Endothelial cell of umbilical vein (primary cell): ENCODE data around the gene DDAH2. TPM values are rescaled to one million over a fixed set of nuclear protein-coding genes. Genes with fewer than 3 reads are reported as not detected.

ENCODE experiments used
- BruUV-seq: library from RNA; stranded (reverse); fragments of 400-500 nt; replicated peaks from 2 replicates; lab custom pipeline; 2021; lab: Mats Ljungman, UMichigan
- CTCF ChIA-PET: fragments of 300-600, 350-600 bp; sonication (Branson Sonifier 250); formaldehyde crosslinking; loops from one replicate; lab custom pipeline; 2021; ENCODE audit warnings: antibody characterized with exemption, inconsistent platforms; lab: Charles Lee
- POLR2A ChIA-PET: fragments of 300-600, 350-600 bp; sonication (Branson Sonifier 250); formaldehyde crosslinking; loops from one replicate; lab custom pipeline; 2021; ENCODE audit warnings: antibody characterized with exemption, inconsistent platforms; lab: Charles Lee
- DNase-seq: peaks from one replicate; pipeline ENCODE4 v3.0.0-alpha.2; 2011; ENCODE audit warnings: low read depth, low spot score
- FAIRE-seq: peaks from 2 replicates; lab custom pipeline; 2011; peaks lifted over from hg19 to GRCh38; lab: Jason Lieb, UNC
- H2AFZ ChIP-seq: 2 replicates; pipeline ENCODE4 v1.6.0; 2012; ENCODE audit warnings: low read depth, low read length, control low read depth, inconsistent platforms
- H3K27ac ChIP-seq: 2 replicates; pipeline ENCODE4 v1.5.1; 2011; ENCODE audit warnings: low read depth, mild to moderate bottlenecking, control low read depth, low read length, moderate library complexity; ENCODE audit not compliant: insufficient read depth
- H3K27me3 ChIP-seq, 2 experiments: 2 replicates each; pipeline versions ENCODE4 v1.6.0 to v1.6.1; 2011; ENCODE audit warnings: low read length in 2 of 2, mixed read lengths in 1 of 2; ENCODE audit not compliant: control insufficient read depth in 2 of 2, insufficient read depth in 2 of 2
- H3K36me3 ChIP-seq, 2 experiments: 2 replicates in 1 of 2; 3 replicates in 1 of 2; pipeline ENCODE4 v1.5.1; 2011; ENCODE audit warnings: low read length in 2 of 2, mild to moderate bottlenecking in 1 of 2, moderate library complexity in 1 of 2; ENCODE audit not compliant: control insufficient read depth in 2 of 2, insufficient read depth in 2 of 2; ENCODE audit errors: extremely low read depth in 1 of 2
- H3K4me1 ChIP-seq: 3 replicates; pipeline ENCODE4 v1.5.1; 2011; ENCODE audit warnings: mild to moderate bottlenecking, low read length; ENCODE audit not compliant: control insufficient read depth, insufficient read depth; ENCODE audit errors: extremely low read depth
- H3K4me2 ChIP-seq: 2 replicates; pipeline ENCODE4 v1.6.1; 2011; ENCODE audit warnings: low read length, control low read depth, mixed read lengths; ENCODE audit not compliant: insufficient read depth
- H3K4me3 ChIP-seq, 3 experiments: fragments of 200-600 bp in 1 of 3; sonication (generic), shearing (Covaris generic) in 1 of 3; replicated peaks in 1 of 3; 2 replicates each; pipeline ENCODE4 v1.5.1; 2011 to 2016; ENCODE audit warnings: control low read depth in 3 of 3, low read length in 3 of 3, mild to moderate bottlenecking in 2 of 3, inconsistent platforms in 1 of 3, low read depth in 1 of 3, moderate library complexity in 1 of 3; ENCODE audit not compliant: insufficient read depth in 1 of 3
- H3K79me2 ChIP-seq: 2 replicates; pipeline ENCODE4 v1.6.0; 2012; ENCODE audit warnings: low read length, inconsistent platforms; ENCODE audit not compliant: control insufficient read depth, insufficient read depth
- H3K9ac ChIP-seq: replicated peaks from 2 replicates; pipeline ENCODE3; 2011; ENCODE audit warnings: low read length, control low read depth; ENCODE audit not compliant: insufficient read depth; ENCODE audit errors: extremely low read depth
- H3K9me1 ChIP-seq: replicated peaks from 3 replicates; pipeline ENCODE4 v1.6.0; 2011; ENCODE audit warnings: mild to moderate bottlenecking, low read length; ENCODE audit not compliant: control insufficient read depth, insufficient read depth; ENCODE audit errors: extremely low read depth
- H3K9me3 ChIP-seq: replicated peaks from 2 replicates; pipeline ENCODE4 v1.5.1; 2012; ENCODE audit warnings: low read length, inconsistent platforms; ENCODE audit not compliant: control insufficient read depth, insufficient read depth
- H4K20me1 ChIP-seq: replicated peaks from 2 replicates; pipeline ENCODE3; 2011; ENCODE audit warnings: mild to moderate bottlenecking, low read length; ENCODE audit not compliant: control insufficient read depth, insufficient read depth; ENCODE audit errors: extremely low read depth
- MYC ChIP-seq: IDR thresholded peaks from one replicate; pipeline ENCODE4 v1.6.1; 2011; ENCODE audit warnings: mild to moderate bottlenecking, low read depth, low read length
- dilution Hi-C: fragments of 300-500 bp; cut with MboI; formaldehyde crosslinking; loops from one replicate; pipeline ENCODE4 v1.15.0; 2019; ENCODE audit warnings: low sequenced_read_pairs; ENCODE audit not compliant: extremely low pct_ligation_motif_present
- intact Hi-C: fragments of 100-400 bp; cut with micrococcal nuclease; formaldehyde crosslinking; loops from one replicate; pipeline ENCODE4 v1.10.0; 2022
- polyA plus RNA-seq, 4 experiments: library from polyadenylated mRNA; depleted of rRNA in 3 of 4; stranded (reverse) in 3 of 4; unstranded in 1 of 4; fragments of >200 nt; gene quantifications; 2 replicates each; pipeline versions ENCODE4 v1.2.1 to v1.2.3, GENCODE V29; 2011 to 2012; ENCODE audit warnings: missing spikeins in 1 of 4
- total RNA-seq: library from RNA; stranded (reverse); gene quantifications from 2 replicates; pipeline ENCODE4 v1.2.3, GENCODE V29; 2021
- TF ChIP-seq, protein P1 (sequence below), 2 donors: IDR thresholded peaks; 1 replicate in 1 of 2; 2 replicates in 1 of 2; pipeline ENCODE4 v1.5.1; 2011; ENCODE audit warnings: low read length in 2 of 2, mild to moderate bottlenecking in 2 of 2, moderate library complexity in 2 of 2, control low read depth in 1 of 2, inconsistent platforms in 1 of 2, low read depth in 1 of 2; ENCODE audit not compliant: insufficient read depth in 1 of 2; ENCODE audit errors: extremely low read depth in 1 of 2

The DDAH2 gene
- total and polyA plus RNA-seq, 2 donors (not counting 3 experiments of a cell fraction or from before 2014, with no cell fraction given): 109 to 176 TPM

DNA sequence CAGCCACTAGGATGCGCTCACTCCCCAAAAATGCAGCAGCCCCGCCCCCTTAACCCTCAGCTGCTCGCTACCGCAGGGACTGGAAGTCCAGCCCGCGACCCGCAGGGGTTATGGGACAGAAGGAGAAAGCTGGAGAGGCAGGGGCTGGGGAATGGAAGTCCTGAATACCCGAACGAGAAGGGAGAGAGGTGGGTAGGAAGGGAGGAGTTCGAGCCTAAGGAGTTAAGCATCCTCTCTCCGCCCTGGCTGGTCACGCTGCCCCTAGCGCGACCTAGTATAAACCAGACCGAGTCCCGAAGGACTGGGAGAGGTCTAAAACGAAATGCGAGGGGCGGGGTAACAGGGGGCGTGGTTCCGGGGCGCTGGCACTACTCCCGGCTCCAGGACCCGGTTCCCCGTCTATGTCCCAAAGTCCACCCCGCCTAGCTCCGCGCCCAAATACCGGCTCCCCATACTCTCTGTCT lies 448 bp upstream of the DDAH2 start:
- FAIRE-seq (no peak), DNase-seq (peak; percentile 90)
- BruUV-seq: no TSS peak
- ChIA-PET POLR2A (interaction anchor here (0.5 to 2.2 kb wide), 6 partner anchors 10 to 98 kb away, joined by 3 to 14 read pairs (median 4); partner anchors contain the start of genes ABHD16A, HSPA1A, HSPA1B and HSPA1L), CTCF (interaction anchor here (0.8 to 5.4 kb wide), 20 partner anchors 8 to 223 kb away, joined by 3 to 42 read pairs (median 6); partner anchors contain the start of genes ABHD16A, HSPA1B, LSM2 and LY6G5C)
- Histone ChIP-seq H3K79me2 (peaks cover 17% of the 10 kb centered on the region), H3K9me3 (no peaks in the 10 kb centered on the region), H3K36me3 (peaks cover 19 to 38% of the 10 kb centered on the region in 2 experiments), H3K9ac (peak overlapping the region; percentile 80), H2AFZ (no peak overlapping the region), H3K4me2 (peak overlapping the region; percentile 73), H3K27me3 (no peaks in the 10 kb centered on the region), H3K9me1 (no peaks in the 10 kb centered on the region), H4K20me1 (no peaks in the 10 kb centered on the region), H3K4me3 (peak overlapping the region; percentile 66 to 94 (median 70)), H3K27ac (peak overlapping the region; percentile 54), H3K4me1 (peaks cover 37% of the 10 kb centered on the region)
- TF ChIP-seq, protein P1, sequence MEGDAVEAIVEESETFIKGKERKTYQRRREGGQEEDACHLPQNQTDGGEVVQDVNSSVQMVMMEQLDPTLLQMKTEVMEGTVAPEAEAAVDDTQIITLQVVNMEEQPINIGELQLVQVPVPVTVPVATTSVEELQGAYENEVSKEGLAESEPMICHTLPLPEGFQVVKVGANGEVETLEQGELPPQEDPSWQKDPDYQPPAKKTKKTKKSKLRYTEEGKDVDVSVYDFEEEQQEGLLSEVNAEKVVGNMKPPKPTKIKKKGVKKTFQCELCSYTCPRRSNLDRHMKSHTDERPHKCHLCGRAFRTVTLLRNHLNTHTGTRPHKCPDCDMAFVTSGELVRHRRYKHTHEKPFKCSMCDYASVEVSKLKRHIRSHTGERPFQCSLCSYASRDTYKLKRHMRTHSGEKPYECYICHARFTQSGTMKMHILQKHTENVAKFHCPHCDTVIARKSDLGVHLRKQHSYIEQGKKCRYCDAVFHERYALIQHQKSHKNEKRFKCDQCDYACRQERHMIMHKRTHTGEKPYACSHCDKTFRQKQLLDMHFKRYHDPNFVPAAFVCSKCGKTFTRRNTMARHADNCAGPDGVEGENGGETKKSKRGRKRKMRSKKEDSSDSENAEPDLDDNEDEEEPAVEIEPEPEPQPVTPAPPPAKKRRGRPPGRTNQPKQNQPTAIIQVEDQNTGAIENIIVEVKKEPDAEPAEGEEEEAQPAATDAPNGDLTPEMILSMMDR (IDR thresholded peaks at IDR 0.05; ENCODE audit: extremely low read depth in 1 of 2, insufficient read depth in 1 of 2, low read depth in 1 of 2, low read length in 2 of 2): peak in 1 of 2 donors; percentile 73
- TF ChIP-seq MYC: no peak
- dilution Hi-C loops (no loop called here), intact Hi-C loops (loop anchor here (1.0 kb wide), 3 partner anchors 40 to 101 kb away; no protein-coding TSS in a partner anchor)
